ENCODE results near the gene NAV3.

NAV3 gene

DNA sequence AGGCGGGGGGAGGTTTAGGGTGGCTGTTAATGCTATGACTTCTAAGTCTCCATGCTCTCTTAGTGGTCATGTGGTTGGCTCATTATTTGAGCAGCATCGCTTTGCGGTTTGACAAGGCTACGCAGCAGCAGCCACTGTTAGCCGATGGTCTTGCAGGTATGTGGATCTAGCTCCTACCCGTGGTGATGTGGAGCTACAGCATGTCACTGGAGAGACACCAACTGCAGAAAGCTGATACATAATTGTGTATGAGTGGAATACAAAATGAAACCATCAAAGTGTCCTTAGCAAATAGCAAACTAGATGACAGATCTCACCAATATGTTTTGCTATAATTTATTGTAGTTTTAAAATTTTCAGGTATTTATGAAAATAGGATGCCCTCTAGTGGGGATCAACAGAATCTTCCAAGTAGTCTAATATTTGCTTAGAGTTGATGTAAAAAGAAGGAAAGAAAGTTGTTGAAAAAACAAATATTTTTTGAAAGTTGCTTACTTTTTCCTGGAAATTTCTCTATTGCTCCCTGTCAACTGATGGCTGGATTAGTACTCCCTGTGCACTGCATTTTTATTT is 94.9 kb downstream of the NAV3 start:
- DNase-seq = peak; percentile 1 to 84 (median 51)

DNA sequence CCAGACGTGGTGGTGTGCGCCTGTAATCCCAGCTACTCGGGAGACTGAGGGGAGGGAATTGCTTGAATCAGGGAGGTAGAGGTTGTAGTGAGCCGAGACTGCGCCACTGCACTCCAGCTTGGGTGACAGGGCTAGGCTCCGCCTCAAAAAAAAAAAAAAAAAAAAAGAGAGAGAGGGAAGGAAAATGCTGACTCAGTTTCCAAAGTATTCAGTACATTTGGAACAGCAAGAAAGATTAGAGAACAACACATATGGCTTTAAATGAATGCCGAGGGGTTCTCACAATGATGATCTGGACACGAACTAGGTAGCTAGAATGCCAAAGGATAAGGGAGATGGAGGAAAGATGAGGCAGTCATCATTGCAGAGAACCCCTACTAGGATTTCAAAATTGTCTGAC is 97.4 kb downstream of the NAV3 start:
- DNase-seq = no peak

DNA sequence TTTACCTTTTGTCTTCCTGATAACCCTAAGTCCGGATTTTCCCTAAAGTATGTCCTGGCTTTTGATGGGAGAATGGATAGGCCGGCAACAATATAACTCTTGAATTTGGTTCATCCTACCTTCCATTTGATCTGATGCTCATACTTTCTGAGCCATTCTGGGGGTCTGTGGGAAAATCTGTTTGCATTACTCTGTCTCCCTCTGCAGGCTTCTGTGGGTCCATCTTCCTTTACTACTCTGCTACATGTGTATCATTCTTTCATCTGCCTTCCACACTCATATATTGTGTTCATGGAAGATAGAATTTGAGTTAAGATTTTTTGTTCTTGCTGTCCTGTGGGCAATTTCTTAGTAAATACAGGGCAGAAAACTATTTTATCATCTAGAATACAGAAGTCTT is 101.5 kb downstream of the NAV3 start:
- DNase-seq = no peak

DNA sequence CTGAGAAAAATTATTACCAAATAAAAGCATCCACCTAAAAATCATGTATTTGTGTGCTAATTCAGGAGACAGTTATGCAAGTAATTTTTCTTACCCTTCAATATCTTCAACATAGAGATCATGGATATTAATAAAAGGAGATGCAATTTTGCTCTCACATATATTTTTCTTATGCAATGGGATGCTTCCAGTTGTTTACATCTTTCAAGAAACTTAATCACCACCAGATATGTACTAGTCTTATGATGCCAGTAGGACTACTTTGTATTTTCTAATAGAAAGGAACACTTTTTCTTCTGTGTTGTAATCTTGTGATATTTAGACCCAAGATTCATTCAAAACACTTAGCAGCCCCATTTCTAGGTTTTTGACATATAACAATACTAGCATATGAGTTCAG is 107.6 kb downstream of the NAV3 start:
- DNase-seq = no peak

- no peak for DNase-seq
These were observed 109.3 kb downstream of the NAV3 start for GRCh38 chr12:77940011-77940423.

GRCh38 chr12:77940567-77940966 is 109.9 kb downstream of the NAV3 start:
- no peak for DNase-seq

DNA sequence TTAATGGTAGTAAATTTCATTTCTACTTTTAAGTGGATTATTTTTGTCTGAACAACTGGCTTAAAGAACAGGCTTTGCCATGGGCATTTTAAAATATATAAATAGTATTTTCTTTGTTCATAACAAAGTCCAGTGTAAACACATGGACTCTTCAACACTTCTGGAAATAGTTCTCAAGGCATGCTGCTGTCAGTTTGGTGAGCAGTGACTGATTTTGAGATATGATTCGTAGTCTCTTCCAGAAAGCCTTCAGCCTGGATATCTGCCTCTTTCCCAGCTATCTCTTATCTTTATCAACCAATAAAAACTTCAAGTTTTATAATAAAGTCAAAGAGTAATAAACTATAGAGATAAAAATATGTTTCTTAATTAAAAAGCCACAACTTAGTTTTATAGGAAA is 110.7 kb downstream of the NAV3 start:
- no peak for DNase-seq

- no peak for DNase-seq
These were observed 112.8 kb downstream of the NAV3 start for GRCh38 chr12:77943466-77943865.

- DNase-seq = no peak
These were observed 115.9 kb downstream of the NAV3 start for GRCh38 chr12:77946541-77947061.

DNA sequence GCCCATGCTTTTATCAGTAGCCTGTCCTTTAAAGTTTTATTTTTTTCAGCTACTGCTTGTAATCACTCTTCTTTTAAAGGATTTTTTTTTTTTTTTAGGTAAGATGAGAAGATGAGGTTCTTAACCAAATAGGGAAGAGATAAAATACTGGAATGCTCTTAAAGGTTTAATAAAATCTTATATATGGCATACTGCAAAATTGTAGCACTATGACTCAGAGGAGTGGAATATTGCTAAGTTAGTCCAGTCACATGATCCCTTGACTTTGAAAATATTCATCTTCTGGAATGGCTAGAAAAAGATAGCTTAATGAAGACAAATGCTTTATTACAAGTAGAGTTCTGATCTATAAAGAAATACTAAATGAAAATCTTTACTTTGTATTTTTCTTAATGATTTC is 116.6 kb downstream of the NAV3 start:
- no peak for DNase-seq

- DNase-seq = no peak
These were observed 117.1 kb downstream of the NAV3 start for GRCh38 chr12:77947746-77948145.

DNA sequence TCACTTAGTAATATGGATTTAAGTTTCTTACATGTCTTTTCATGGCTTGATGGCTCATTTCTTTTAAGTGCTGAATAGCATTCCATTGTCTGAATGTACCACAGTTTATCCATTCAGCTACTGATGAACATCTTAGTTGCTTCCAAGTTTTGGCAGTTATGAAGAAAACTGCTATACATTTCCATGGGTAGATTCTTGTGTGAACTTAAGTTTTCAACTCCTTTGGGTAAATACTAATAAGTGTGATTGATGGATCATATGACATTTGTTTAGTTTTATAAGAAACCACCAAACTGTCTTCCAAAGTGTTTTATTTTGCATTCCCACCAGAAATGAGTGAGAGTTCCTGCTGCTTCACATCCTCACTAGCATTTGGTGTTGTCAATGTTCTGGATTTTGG is 119.2 kb downstream of the NAV3 start:
- DNase-seq = no peak

DNA sequence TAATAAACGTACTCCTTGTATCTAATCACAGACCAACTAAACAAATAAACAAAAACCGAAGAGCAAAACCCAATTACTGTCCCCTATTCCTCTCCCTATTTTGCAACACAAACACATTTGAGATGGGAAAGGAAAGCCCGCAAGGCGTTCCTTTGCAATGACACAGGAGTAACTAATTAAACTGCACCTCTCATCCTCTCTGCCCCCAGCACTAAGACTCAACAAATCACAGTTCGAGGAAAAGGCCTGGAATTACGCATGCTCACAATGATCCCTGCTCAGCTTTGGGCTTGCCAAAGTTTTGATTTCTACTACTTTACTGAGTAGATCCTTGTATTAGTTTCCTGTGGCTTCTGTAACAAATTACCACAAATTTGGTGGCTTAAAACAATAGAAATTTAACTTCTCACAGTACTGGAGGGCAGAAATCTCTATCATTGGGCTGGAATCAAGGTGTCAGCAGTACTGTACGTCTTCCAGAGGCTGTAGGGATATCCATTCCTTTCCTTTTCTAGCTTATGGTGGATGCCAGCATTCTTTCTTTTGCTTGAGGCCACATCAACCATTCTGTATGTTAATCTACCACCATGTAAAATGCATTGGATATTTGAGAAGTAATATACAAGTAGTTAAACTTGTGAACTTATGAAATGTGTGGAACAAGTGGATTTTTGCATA is 123.0 kb downstream of the NAV3 start:
- no peak for DNase-seq

DNA sequence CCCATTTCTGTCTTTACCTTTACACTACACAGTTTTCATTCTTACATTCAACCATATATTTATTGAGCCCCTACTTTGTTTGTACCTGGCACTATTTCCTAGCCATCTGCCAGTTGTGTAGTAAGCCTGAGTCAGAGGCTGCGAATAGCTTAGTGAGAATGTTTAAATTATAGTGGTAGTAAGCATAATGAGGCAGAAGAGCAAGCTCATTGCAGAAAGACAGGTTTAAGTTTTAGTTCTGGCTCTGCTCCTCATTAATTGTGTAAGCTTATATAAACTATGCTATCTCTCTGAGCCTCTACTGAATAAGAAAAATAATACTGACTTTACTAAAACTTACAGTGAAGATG is 123.5 kb downstream of the NAV3 start:
- DNase-seq = no peak

DNA sequence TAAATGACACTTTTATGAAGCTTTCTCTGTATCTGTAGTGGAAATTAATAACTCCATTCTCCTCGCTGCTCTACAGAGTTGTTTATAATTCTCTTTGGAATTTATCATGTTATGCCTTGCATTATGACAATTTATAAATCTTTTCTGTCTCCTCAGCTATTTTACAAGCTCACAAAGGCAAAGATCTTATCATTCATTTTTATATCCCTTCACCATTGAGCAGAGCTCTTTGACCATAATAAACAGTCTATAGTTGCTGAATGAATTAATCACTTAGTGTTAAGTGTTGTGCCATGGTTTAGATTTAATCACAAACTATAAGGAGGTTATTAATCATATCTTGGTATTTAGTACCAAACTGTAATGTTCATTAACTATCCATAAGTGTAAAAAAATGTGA is 126.4 kb downstream of the NAV3 start:
- no peak for DNase-seq

DNA sequence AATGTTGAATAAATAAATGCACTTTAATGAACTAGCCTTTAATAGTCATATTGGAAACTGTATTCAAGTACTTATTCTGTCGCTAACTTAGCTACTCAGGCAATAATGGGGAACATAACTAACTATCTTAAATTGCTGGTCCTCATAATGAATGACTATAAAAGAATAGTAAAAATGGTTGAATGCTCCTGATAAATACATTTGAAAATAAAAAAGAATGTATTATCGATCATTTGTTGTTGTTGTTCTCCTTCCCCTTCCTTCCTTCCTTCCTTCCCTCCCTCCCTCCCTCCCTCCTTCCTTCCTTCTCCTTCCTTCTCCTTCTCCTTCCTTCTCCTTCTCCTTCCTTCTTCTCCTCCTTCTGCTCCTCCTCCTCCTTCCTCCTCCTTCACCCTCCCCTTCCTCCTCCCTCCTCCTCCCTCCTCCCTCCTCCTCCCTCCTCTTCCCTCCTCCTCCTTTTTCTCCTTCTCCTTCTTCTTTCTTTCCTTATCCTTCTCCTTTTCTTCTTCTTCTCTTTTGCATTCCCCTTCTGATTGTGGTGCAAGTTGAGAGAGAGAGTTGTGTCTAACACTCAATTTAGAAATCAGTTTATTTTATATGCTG is 133.0 kb downstream of the NAV3 start:
- no peak for DNase-seq

GRCh38 chr12:77965790-77966189 is 135.1 kb downstream of the NAV3 start:
- no peak for DNase-seq

DNA sequence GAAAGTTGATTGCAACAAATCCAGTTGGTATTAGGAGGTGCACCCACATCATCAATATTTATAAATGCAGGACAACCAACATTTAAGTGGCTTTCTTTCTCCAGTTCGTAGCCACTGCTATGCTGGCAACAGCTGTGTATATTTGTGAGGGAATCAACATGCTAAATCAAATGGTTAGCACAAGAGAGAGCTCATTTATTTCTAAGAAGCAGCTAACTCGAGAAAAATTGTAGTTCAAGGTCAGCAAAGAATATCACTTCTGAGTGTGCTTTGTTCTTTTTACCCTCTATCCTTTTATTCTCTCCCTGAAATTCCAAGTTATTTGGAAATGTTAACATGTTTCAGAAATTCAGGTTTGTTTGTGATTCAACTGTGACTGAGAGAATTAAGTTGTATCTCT is 137.3 kb downstream of the NAV3 start:
- DNase-seq = no peak

GRCh38 chr12:77968571-77968970 is 137.9 kb downstream of the NAV3 start:
- DNase-seq = peak in 1 of 56 donors; percentile 8

GRCh38 chr12:77973579-77973978 is 142.9 kb downstream of the NAV3 start:
- DNase-seq = no peak

DNA sequence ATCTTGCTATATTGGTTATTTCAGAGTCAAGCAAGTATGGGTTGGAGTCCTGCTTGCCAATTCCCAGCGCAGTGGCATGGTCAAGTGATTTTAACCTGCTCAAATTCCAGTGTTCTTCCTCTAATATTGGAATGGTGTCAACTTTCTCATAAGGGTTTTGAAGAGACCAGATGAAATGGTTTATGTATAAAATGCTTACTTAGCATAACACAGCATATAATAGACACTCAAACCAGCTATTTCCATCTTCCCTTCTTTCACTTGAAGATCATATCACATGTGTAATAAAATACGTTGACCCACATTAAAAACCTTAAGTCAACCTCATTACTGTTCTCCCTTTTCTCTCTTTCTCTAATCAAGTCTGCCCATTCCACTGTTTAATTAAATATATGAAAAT is 144.0 kb downstream of the NAV3 start:
- no peak for DNase-seq

DNA sequence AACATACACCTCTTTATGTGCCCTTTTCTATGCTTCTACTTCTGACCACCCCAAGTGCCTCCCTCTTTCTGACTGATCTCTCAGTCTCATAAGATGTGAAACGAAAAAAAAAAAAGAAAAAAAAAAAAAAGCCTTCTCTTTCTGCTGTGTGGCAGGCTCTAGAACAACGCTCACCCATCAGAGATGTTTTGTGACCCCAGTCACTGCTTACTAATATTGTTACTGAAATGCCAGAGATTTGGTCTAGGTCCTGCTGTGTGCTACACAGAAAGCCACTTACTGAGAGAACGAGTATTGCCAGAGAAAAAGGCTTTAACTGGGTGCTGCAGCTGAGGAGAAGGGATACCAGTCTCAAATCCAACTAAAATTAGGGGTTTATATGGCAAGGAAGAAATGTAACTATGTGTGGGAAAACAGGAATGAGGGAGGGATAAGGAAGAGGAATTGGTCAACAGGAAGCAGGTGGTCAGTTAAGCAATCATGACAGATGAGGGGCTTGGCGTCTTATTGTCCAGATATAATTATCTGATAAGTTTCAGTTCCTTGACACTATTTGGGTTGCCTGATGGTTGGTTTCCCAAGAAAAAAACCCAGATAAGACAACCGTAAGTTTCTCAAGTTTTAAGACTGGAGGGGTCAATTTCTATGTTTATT is 149.0 kb downstream of the NAV3 start:
- DNase-seq = no peak

DNA sequence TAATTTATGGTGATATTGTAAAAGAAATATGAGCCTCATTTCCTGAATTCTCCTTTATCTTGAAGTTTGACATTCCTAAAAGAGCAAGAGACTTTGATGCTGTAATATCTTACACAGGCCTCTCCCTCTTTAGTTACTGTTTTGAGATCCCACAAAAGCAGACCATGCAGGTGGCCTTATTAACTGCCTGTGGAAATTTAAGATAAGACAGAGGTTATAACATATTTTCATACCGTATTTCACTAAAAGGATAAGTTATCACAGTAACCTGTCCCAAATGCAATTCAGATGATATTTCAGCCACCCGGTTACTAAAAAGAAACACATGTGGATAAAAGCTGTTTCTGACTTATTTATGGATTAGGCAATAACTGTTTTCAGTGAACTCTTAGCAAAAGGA is 150.1 kb downstream of the NAV3 start:
- no peak for DNase-seq
